KMS-11 (cell line): ENCODE results near the gene PIEZO2.

ENCODE experiments used
- H2AFZ ChIP-seq: fragments of 200-600 bp; sonication (generic); 2 replicates; pipeline ENCODE4 v1.6.1; 2016; ENCODE audit warnings: antibody characterized with exemption, mixed run types, low read depth
- H3K27ac ChIP-seq: fragments of 200-600 bp; sonication (generic); 2 replicates; pipeline ENCODE4 v1.6.1; 2016; ENCODE audit warnings: mild to moderate bottlenecking, mixed run types
- H3K27me3 ChIP-seq: fragments of 200-600 bp; sonication (generic); 2 replicates; pipeline ENCODE4 v1.6.1; 2017; ENCODE audit warnings: mild to moderate bottlenecking, low read depth, mixed run types, moderate library complexity; ENCODE audit not compliant: insufficient read depth
- H3K36me3 ChIP-seq: fragments of 200-600 bp; sonication (generic); 2 replicates; pipeline ENCODE4 v1.6.1; 2017; ENCODE audit warnings: mild to moderate bottlenecking, mixed run types; ENCODE audit not compliant: insufficient read depth
- H3K4me1 ChIP-seq: fragments of 200-600 bp; sonication (generic); 2 replicates; pipeline ENCODE4 v1.6.1; 2016; ENCODE audit warnings: mild to moderate bottlenecking, low read depth, mixed run types; ENCODE audit not compliant: poor library complexity, severe bottlenecking
- H3K4me2 ChIP-seq: fragments of 200-600 bp; sonication (generic); 2 replicates; pipeline ENCODE4 v1.7.0; 2016; ENCODE audit warnings: mild to moderate bottlenecking, mixed run types
- H3K4me3 ChIP-seq: fragments of 200-600 bp; sonication (generic); IDR thresholded peaks from 2 replicates; pipeline ENCODE4 v1.6.1; 2017; ENCODE audit warnings: low read depth, low read length, mixed read lengths; ENCODE audit not compliant: insufficient read depth
- H3K79me2 ChIP-seq: fragments of 200-600 bp; sonication (generic); 2 replicates; pipeline ENCODE4 v1.6.1; 2016; ENCODE audit warnings: low read depth, mixed run types; ENCODE audit not compliant: insufficient read depth
- H3K9ac ChIP-seq: fragments of 200-600 bp; sonication (generic); 2 replicates; pipeline ENCODE4 v1.6.1; 2016; ENCODE audit warnings: mild to moderate bottlenecking, mixed run types
- H4K20me1 ChIP-seq: fragments of 200-600 bp; sonication (generic); 2 replicates; pipeline ENCODE4 v1.6.1; 2016; ENCODE audit warnings: mild to moderate bottlenecking, mixed run types; ENCODE audit not compliant: insufficient read depth
- CTCF ChIP-seq: fragments of 200-600 bp; sonication (generic); conservative IDR thresholded peaks from 2 replicates; pipeline ENCODE4 v1.6.1; 2017; ENCODE audit warnings: low read depth, mild to moderate bottlenecking, antibody characterized with exemption, low read length, moderate library complexity, mixed read lengths

Gene PIEZO2

GRCh38 chr18:10785798-10786197 is 363.6 kb downstream of the PIEZO2 start:
- H3K4me1 ChIP-seq, result peaks cover 33% of the 10 kb centered on the region
- H3K36me3 ChIP-seq, result no peaks in the 10 kb centered on the region
- H3K79me2 ChIP-seq, result no peaks in the 10 kb centered on the region
- H3K27me3 ChIP-seq, result peaks cover 3% of the 10 kb centered on the region; the same call in 1 of the 2 replicates
- H3K4me2 ChIP-seq, result no peak overlapping the region
- H3K27ac ChIP-seq, result no peak overlapping the region
- no peak overlapping the region for H2AFZ ChIP-seq
- no peak overlapping the region for H3K4me3 ChIP-seq
- H3K9ac ChIP-seq, result no peak overlapping the region
- no peak for TF ChIP-seq CTCF
- H4K20me1 ChIP-seq, result no peaks in the 10 kb centered on the region

- Histone ChIP-seq H3K9ac (no peak overlapping the region), H2AFZ (no peak overlapping the region), H3K4me2 (no peak overlapping the region), H3K4me1 (peaks cover 33% of the 10 kb centered on the region), H3K79me2 (no peaks in the 10 kb centered on the region), H3K36me3 (no peaks in the 10 kb centered on the region), H3K4me3 (no peak overlapping the region), H3K27ac (no peak overlapping the region), H3K27me3 (peaks cover 3% of the 10 kb centered on the region; the same call in 1 of the 2 replicates), H4K20me1 (no peaks in the 10 kb centered on the region)
- TF ChIP-seq CTCF, result no peak
These were observed 364.7 kb downstream of the PIEZO2 start for GRCh38 chr18:10784596-10785202.

GRCh38 chr18:10783941-10784340 is 365.4 kb downstream of the PIEZO2 start:
- Histone ChIP-seq H3K27ac (no peak overlapping the region), H3K9ac (no peak overlapping the region), H3K4me3 (no peak overlapping the region), H3K4me1 (peaks cover 30% of the 10 kb centered on the region), H4K20me1 (no peaks in the 10 kb centered on the region), H3K36me3 (no peaks in the 10 kb centered on the region), H2AFZ (no peak overlapping the region), H3K4me2 (no peak overlapping the region), H3K27me3 (peaks cover 3% of the 10 kb centered on the region; the same call in 1 of the 2 replicates), H3K79me2 (no peaks in the 10 kb centered on the region)
- no peak for TF ChIP-seq CTCF

GRCh38 chr18:10776493-10776892 is 372.9 kb downstream of the PIEZO2 start:
- Histone ChIP-seq H3K27ac (no peak overlapping the region), H3K36me3 (no peaks in the 10 kb centered on the region), H3K79me2 (no peaks in the 10 kb centered on the region), H3K27me3 (no peaks in the 10 kb centered on the region), H3K4me1 (no peaks in the 10 kb centered on the region), H4K20me1 (no peaks in the 10 kb centered on the region), H3K4me2 (no peak overlapping the region), H3K4me3 (no peak overlapping the region), H2AFZ (no peak overlapping the region), H3K9ac (no peak overlapping the region)
- TF ChIP-seq CTCF, result no peak
